Neuronal stem cell (in vitro differentiated cells): ENCODE data around the gene LASP1.

Source experiments
- DNase-seq: peaks from one replicate; pipeline ENCODE4 v3.0.0-alpha.2; 2013; ENCODE audit warnings: low spot score
- H2AFZ ChIP-seq: one replicate; pipeline ENCODE4 v1.6.1; 2013; ENCODE audit warnings: mild to moderate bottlenecking, low read length, inconsistent platforms
- H2AK5ac ChIP-seq: 2 replicates; pipeline ENCODE4 v1.6.1; 2013; ENCODE audit warnings: low read depth, mild to moderate bottlenecking, inconsistent platforms, low read length, moderate library complexity, mixed read lengths
- H2BK120ac ChIP-seq: 2 replicates; pipeline ENCODE4 v1.6.1; 2013; ENCODE audit warnings: low read depth, mild to moderate bottlenecking, inconsistent platforms, low read length, moderate library complexity, mixed read lengths
- H2BK12ac ChIP-seq: one replicate; pipeline ENCODE4 v1.6.1; 2013; ENCODE audit warnings: low read length, inconsistent platforms
- H2BK15ac ChIP-seq: 2 replicates; pipeline ENCODE4 v1.6.1; 2013; ENCODE audit warnings: mild to moderate bottlenecking, low read length, inconsistent platforms, mixed read lengths
- H2BK5ac ChIP-seq: one replicate; pipeline ENCODE4 v1.6.1; 2013; ENCODE audit warnings: inconsistent platforms, mild to moderate bottlenecking, low read length, moderate library complexity
- H3K14ac ChIP-seq: one replicate; pipeline ENCODE4 v1.6.1; 2013; ENCODE audit warnings: low read length, inconsistent platforms
- H3K18ac ChIP-seq: 2 replicates; pipeline ENCODE4 v1.6.1; 2013; ENCODE audit warnings: low read length, inconsistent platforms
- H3K23ac ChIP-seq: 2 replicates; pipeline ENCODE4 v1.6.1; 2013; ENCODE audit warnings: low read depth, mild to moderate bottlenecking, mixed read lengths, low read length, inconsistent platforms; ENCODE audit not compliant: poor library complexity
- H3K27ac ChIP-seq: replicated peaks from 3 replicates; pipeline ENCODE4 v1.5.1; 2013; ENCODE audit warnings: low read length, inconsistent platforms
- H3K27me3 ChIP-seq, 3 experiments: 2 replicates each; pipeline ENCODE4 v1.6.1; 2013; ENCODE audit warnings: low read length in 3 of 3, mild to moderate bottlenecking in 2 of 3, inconsistent platforms in 1 of 3, low read depth in 1 of 3, mixed read lengths in 1 of 3, moderate library complexity in 1 of 3; ENCODE audit not compliant: control insufficient read depth in 3 of 3, insufficient read depth in 3 of 3
- H3K36me3 ChIP-seq, 2 donors: replicated peaks in 1 of 2; 2 replicates each; pipeline ENCODE4 v1.6.1; 2013; ENCODE audit warnings: low read length in 2 of 2; ENCODE audit not compliant: control insufficient read depth in 2 of 2, insufficient read depth in 2 of 2
- H3K4ac ChIP-seq: 2 replicates; pipeline ENCODE4 v1.6.1; 2013; ENCODE audit warnings: inconsistent platforms, mild to moderate bottlenecking, low read length, moderate library complexity
- H3K4me1 ChIP-seq, 2 donors: 1 replicate in 1 of 2; 2 replicates in 1 of 2; pipeline ENCODE4 v1.6.1; 2013; ENCODE audit warnings: low read length in 2 of 2, low read depth in 1 of 2; ENCODE audit not compliant: control insufficient read depth in 2 of 2, insufficient read depth in 1 of 2
- H3K4me2 ChIP-seq: one replicate; pipeline ENCODE4 v1.6.1; 2013; ENCODE audit warnings: mild to moderate bottlenecking, low read length, inconsistent platforms; ENCODE audit not compliant: insufficient read depth, poor library complexity, severe bottlenecking
- H3K4me3 ChIP-seq, 2 donors: 2 replicates each; pipeline ENCODE4 v1.5.1; 2013; ENCODE audit warnings: low read length in 2 of 2, mild to moderate bottlenecking in 2 of 2, inconsistent platforms in 1 of 2, moderate library complexity in 1 of 2
- H3K79me1 ChIP-seq: one replicate; pipeline ENCODE4 v1.6.1; 2013; ENCODE audit warnings: low read depth, mild to moderate bottlenecking, inconsistent platforms, low read length, moderate library complexity
- H3K9ac ChIP-seq: one replicate; pipeline ENCODE4 v1.6.1; 2013; ENCODE audit warnings: mild to moderate bottlenecking, low read depth, low read length, inconsistent platforms; ENCODE audit not compliant: poor library complexity
- H3K9me3 ChIP-seq, 2 donors: replicated peaks in 1 of 2; 2 replicates each; pipeline versions ENCODE3 to v1.6.1; 2013; ENCODE audit warnings: low read length in 2 of 2, mild to moderate bottlenecking in 2 of 2, inconsistent platforms in 1 of 2, low read depth in 1 of 2, mixed read lengths in 1 of 2, moderate library complexity in 1 of 2; ENCODE audit not compliant: control insufficient read depth in 2 of 2, insufficient read depth in 1 of 2
- H4K8ac ChIP-seq: one replicate; pipeline ENCODE4 v1.6.1; 2013; ENCODE audit warnings: low read depth, mild to moderate bottlenecking, inconsistent platforms, low read length, moderate library complexity
- H4K91ac ChIP-seq: one replicate; pipeline ENCODE4 v1.6.1; 2013; ENCODE audit warnings: low read length, low read depth, mild to moderate bottlenecking, inconsistent platforms; ENCODE audit not compliant: poor library complexity
- WGBS, 2 donors: extraction: QIAGEN DNeasy Blood & Tissue Kit; methylation state at CpG; one replicate each; pipeline ENCODE4 v1.1.7; 2013; ENCODE audit warnings: missing lambda C conversion rate in 2 of 2, mixed read lengths in 1 of 2; ENCODE audit not compliant: insufficient read length in 2 of 2, insufficient replicate concordance in 1 of 2; ENCODE audit errors: extremely low coverage in 2 of 2; 5-methylcytosine and 5-hydroxymethylcytosine counted together

The LASP1 gene

GRCh38 chr17:38857271-38857670 lies 12.6 kb upstream of the LASP1 start:
- Histone ChIP-seq H2AK5ac (no peak overlapping the region), H3K27me3 (peaks cover 0 to 3% (median 0%) of the 10 kb centered on the region in 3 experiments), H3K4me3 (no peak overlapping the region), H3K27ac (no peak overlapping the region), H3K4me1 (peaks cover 1 to 4% of the 10 kb centered on the region in 2 donors), H3K79me1 (no peaks in the 10 kb centered on the region), H4K8ac (no peak overlapping the region), H2AFZ (no peak overlapping the region), H2BK12ac (no peak overlapping the region), H3K4me2 (no peak overlapping the region), H3K9me3 (no peaks in the 10 kb centered on the region), H2BK15ac (no peak overlapping the region), H3K9ac (no peak overlapping the region), H4K91ac (no peak overlapping the region), H3K36me3 (peaks cover 4 to 7% of the 10 kb centered on the region in 2 donors), H3K4ac (no peak overlapping the region), H3K14ac (no peak overlapping the region), H2BK5ac (no peak overlapping the region), H3K23ac (no peak overlapping the region), H3K18ac (no peak overlapping the region), H2BK120ac (no peak overlapping the region)
- DNase-seq: no peak
- WGBS, 2 donors: no CpG with 5 or more reads among the region's 5 CpGs

- no peak overlapping the region for H2BK15ac ChIP-seq
- no peak overlapping the region for H2AK5ac ChIP-seq
- no peaks in the 10 kb centered on the region for H3K36me3 ChIP-seq
- no peak overlapping the region for H2BK120ac ChIP-seq
- no peak overlapping the region for H2BK5ac ChIP-seq
- no peak overlapping the region for H4K8ac ChIP-seq
- no peak overlapping the region for H2AFZ ChIP-seq
- no peak overlapping the region for H3K4me3 ChIP-seq
- no peak overlapping the region for H3K4me2 ChIP-seq
- DNase-seq: no peak
- H3K23ac ChIP-seq: no peak overlapping the region
- H3K18ac ChIP-seq: no peak overlapping the region
- no peak overlapping the region for H4K91ac ChIP-seq
- peaks cover 0 to 3% (median 0%) of the 10 kb centered on the region in 3 experiments for H3K27me3 ChIP-seq
- H3K9me3 ChIP-seq: no peaks in the 10 kb centered on the region
- no peak overlapping the region for H3K14ac ChIP-seq
- H3K79me1 ChIP-seq: no peaks in the 10 kb centered on the region
- peaks cover 0 to 2% of the 10 kb centered on the region in 2 donors for H3K4me1 ChIP-seq
- H3K9ac ChIP-seq: no peak overlapping the region
- H3K27ac ChIP-seq: no peak overlapping the region
- WGBS, 2 donors: no CpG with 5 or more reads among the region's 8 CpGs
- no peak overlapping the region for H2BK12ac ChIP-seq
- H3K4ac ChIP-seq: no peak overlapping the region
Observed at GRCh38 chr17:38861399-38861843, 8.4 kb upstream of the LASP1 start.

- Histone ChIP-seq H4K91ac (no peak overlapping the region), H4K8ac (no peak overlapping the region), H3K4ac (no peak overlapping the region), H3K9me3 (no peaks in the 10 kb centered on the region), H3K36me3 (no peaks in the 10 kb centered on the region), H2BK15ac (no peak overlapping the region), H3K9ac (no peak overlapping the region), H2BK120ac (no peak overlapping the region), H2BK12ac (no peak overlapping the region), H2AK5ac (no peak overlapping the region), H3K23ac (no peak overlapping the region), H3K27ac (no peak overlapping the region), H3K27me3 (no peaks in the 10 kb centered on the region), H2BK5ac (no peak overlapping the region), H3K4me1 (peaks cover 0 to 2% of the 10 kb centered on the region in 2 donors), H3K18ac (no peak overlapping the region), H3K4me2 (no peak overlapping the region), H3K4me3 (no peak overlapping the region), H3K14ac (no peak overlapping the region), H3K79me1 (no peaks in the 10 kb centered on the region), H2AFZ (peak overlapping the region; percentile 63)
- WGBS, 2 donors: no CpG with 5 or more reads among the region's 11 CpGs
- DNase-seq: no peak
Observed at GRCh38 chr17:38864636-38865398, 5.0 kb upstream of the LASP1 start.

GRCh38 chr17:38867179-38867967 lies 2.5 kb upstream of the LASP1 start:
- no peak overlapping the region for H4K91ac ChIP-seq
- H2AFZ ChIP-seq: peak overlapping the region; percentile 89
- H3K9ac ChIP-seq: no peak overlapping the region
- H3K4me1 ChIP-seq: peaks cover 7 to 11% of the 10 kb centered on the region in 2 donors
- H3K27me3 ChIP-seq: no peaks in the 10 kb centered on the region
- H2BK15ac ChIP-seq: no peak overlapping the region
- peak; percentile 76 for DNase-seq
- H4K8ac ChIP-seq: no peak overlapping the region
- H3K36me3 ChIP-seq: peaks cover 0 to 4% of the 10 kb centered on the region in 2 donors
- no peak overlapping the region for H3K14ac ChIP-seq
- H2BK120ac ChIP-seq: no peak overlapping the region
- peak overlapping the region; percentile 84 to 98 for H3K4me3 ChIP-seq
- no peak overlapping the region for H3K18ac ChIP-seq
- H2BK5ac ChIP-seq: no peak overlapping the region
- peak overlapping the region; percentile 58 for H3K4me2 ChIP-seq
- H3K27ac ChIP-seq: no peak overlapping the region
- H3K4ac ChIP-seq: no peak overlapping the region
- H3K9me3 ChIP-seq: no peaks in the 10 kb centered on the region
- no peak overlapping the region for H3K23ac ChIP-seq
- WGBS, 2 donors: no CpG with 5 or more reads among the region's 31 CpGs
- peaks cover 5% of the 10 kb centered on the region for H3K79me1 ChIP-seq
- H2BK12ac ChIP-seq: no peak overlapping the region
- no peak overlapping the region for H2AK5ac ChIP-seq
